HFFc6 (cell line): Measurements from ENCODE around the gene KSR2. TPM values are rescaled to one million over a fixed set of nuclear protein-coding genes. Genes with fewer than 3 reads are reported as not detected.
"Not testable (repeated sequence)": the region's sequence is repeated elsewhere in the genome, so short reads cannot be mapped to it uniquely, and the experiment has no call there.

Experiments
- DNase-seq: peaks from one replicate; pipeline ENCODE4 v3.0.0-alpha.2; 2018
- H3K27ac Mint-ChIP-seq: 2 replicates; pipeline ENCODE4 v1.8.0; 2020; ENCODE audit warnings: mild to moderate bottlenecking, mixed read lengths
- H3K27me3 Mint-ChIP-seq: 2 replicates; pipeline ENCODE4 v1.8.0; 2021; ENCODE audit warnings: mild to moderate bottlenecking, moderate library complexity, mixed read lengths; ENCODE audit not compliant: insufficient read depth
- H3K36me3 Mint-ChIP-seq: 2 replicates; pipeline ENCODE4 v1.8.0; 2021; ENCODE audit warnings: low read depth, mixed read lengths
- H3K4me1 Mint-ChIP-seq: 2 replicates; pipeline ENCODE4 v1.8.0; 2020; ENCODE audit warnings: low read depth, mixed read lengths
- H3K4me3 Mint-ChIP-seq: 2 replicates; pipeline ENCODE4 v1.8.0; 2020; ENCODE audit warnings: mild to moderate bottlenecking, moderate library complexity, mixed read lengths
- H3K9me3 Mint-ChIP-seq: 2 replicates; pipeline ENCODE4 v1.8.0; 2020; ENCODE audit warnings: mild to moderate bottlenecking, mixed read lengths
- total RNA-seq, 6 experiments: library from RNA; stranded (reverse); fragmentation: NEBNext Ultra II Directional; extraction: Animal tissue kit (Norgen Biotek cat#: 25700); gene quantifications; 2 replicates in 1 of 6; 3 replicates in 5 of 6; pipeline ENCODE4 v1.2.3, GENCODE V29; 2021
- TF ChIP-seq, protein P1 (sequence below): fragments of 200-600 bp; sonication (generic); IDR thresholded peaks from 2 replicates; pipeline ENCODE4 v1.5.0; 2021; ENCODE audit warnings: antibody characterized with exemption, mild to moderate bottlenecking

The KSR2 gene
- total RNA-seq, 6 experiments from 2014 or later: 0.09 to 0.22 (median 0.12) TPM; not detected in 2

DNA sequence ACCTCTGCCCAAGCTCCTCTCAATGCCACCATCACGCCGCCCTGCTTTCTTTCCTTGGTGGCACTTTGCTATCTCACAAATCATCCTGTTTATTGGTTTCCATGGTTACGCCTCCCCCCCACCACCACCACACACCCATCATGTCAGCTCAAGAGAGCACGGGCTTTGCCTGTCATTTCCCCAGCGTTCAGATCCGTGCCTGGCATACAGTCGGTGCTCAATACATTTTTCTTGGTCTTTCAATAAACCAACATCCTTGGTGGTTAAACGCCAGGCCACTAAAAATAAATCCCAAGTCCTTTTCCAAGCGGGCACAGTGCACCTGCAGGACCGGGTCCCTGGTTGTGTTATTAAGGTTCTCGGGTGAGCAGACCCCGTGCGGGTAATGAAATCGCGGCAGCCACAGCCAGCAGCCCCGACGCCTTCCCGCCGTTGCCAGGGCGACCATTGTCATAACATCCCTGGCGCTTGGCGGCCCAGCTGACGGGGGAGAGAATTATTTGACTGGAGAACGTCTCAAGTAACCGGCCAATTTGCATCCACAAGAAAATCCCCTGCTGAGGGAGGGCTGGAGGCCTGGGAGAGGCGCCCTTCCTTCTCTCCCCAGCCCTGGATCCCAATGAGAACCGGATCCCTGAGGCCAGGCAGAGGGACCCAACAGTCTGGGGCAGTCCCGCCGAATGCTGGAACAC lies 92.9 kb downstream of the KSR2 start:
- Mint-ChIP-seq H3K4me3 (no peak overlapping the region), H3K27me3 (peaks cover 4% of the 10 kb centered on the region; the same call in 1 of the 2 replicates), H3K36me3 (no peaks in the 10 kb centered on the region), H3K4me1 (peaks cover 6% of the 10 kb centered on the region; the same call in 1 of the 2 replicates), H3K9me3 (no peaks in the 10 kb centered on the region), H3K27ac (peak overlapping the region; percentile 57; the same call in 1 of the 2 replicates)
- no peak for DNase-seq
- TF ChIP-seq, protein P1, sequence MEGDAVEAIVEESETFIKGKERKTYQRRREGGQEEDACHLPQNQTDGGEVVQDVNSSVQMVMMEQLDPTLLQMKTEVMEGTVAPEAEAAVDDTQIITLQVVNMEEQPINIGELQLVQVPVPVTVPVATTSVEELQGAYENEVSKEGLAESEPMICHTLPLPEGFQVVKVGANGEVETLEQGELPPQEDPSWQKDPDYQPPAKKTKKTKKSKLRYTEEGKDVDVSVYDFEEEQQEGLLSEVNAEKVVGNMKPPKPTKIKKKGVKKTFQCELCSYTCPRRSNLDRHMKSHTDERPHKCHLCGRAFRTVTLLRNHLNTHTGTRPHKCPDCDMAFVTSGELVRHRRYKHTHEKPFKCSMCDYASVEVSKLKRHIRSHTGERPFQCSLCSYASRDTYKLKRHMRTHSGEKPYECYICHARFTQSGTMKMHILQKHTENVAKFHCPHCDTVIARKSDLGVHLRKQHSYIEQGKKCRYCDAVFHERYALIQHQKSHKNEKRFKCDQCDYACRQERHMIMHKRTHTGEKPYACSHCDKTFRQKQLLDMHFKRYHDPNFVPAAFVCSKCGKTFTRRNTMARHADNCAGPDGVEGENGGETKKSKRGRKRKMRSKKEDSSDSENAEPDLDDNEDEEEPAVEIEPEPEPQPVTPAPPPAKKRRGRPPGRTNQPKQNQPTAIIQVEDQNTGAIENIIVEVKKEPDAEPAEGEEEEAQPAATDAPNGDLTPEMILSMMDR: no peak

DNA sequence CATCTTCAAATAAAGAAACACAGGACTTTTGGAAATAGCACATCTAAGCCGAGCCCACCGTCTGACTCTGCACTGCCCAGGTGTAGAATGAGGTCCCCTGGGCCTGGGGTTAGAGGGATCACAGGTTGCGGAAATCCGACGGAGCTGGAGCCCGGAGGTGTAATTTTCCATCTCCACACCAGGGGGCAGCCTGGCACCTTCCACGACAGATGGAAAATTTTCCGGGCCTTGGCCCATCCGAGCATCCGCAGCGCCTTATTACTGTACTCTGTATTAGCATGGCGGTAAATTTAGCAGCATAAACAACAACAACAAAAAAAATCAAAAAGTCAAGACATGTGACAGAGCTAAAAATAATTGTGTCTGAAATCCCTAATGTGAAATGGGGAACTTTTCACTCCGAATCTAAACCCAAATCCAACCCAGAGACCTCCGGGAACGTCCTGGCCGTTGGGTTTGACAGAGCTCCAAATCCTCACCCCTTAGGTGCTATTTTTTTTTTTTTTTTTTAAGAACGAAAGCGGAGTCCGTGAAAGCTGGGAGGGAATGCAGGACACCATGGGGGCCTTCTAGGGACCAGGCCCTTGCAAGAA lies 93.9 kb downstream of the KSR2 start:
- no peak overlapping the region for H3K4me3 Mint-ChIP-seq
- peaks cover 6% of the 10 kb centered on the region for H3K27me3 Mint-ChIP-seq
- H3K36me3 Mint-ChIP-seq: no peaks in the 10 kb centered on the region
- no peaks in the 10 kb centered on the region for H3K9me3 Mint-ChIP-seq
- no peak overlapping the region for H3K27ac Mint-ChIP-seq
- peaks cover 6% of the 10 kb centered on the region; the same call in 1 of the 2 replicates for H3K4me1 Mint-ChIP-seq
- TF ChIP-seq, protein P1: peak; percentile 97
- DNase-seq: peak; percentile 40

DNA sequence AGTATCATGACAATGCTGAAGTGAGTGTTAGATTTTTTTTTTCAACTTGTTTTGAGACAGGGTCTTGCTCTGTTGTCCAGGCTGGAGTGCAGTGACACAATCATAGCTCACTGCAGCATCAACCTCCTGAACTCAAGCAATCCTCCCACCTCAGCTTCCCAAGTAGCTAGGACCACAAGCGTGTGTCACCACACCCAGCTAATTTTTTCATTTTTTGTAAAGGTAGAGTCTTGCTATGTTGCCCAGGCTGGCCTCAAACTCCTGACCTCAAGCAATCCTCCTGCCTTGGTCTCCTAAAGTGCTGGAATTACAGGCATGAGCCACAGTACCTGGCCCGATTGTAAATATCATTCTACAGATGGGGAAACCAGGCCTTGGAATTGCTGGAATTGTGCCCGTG lies 94.6 kb downstream of the KSR2 start:
- H3K9me3 Mint-ChIP-seq, H3K4me3 Mint-ChIP-seq, H3K27ac Mint-ChIP-seq, H3K36me3 Mint-ChIP-seq, H3K4me1 Mint-ChIP-seq, DNase-seq, H3K27me3 Mint-ChIP-seq: not testable (repeated sequence)

DNA sequence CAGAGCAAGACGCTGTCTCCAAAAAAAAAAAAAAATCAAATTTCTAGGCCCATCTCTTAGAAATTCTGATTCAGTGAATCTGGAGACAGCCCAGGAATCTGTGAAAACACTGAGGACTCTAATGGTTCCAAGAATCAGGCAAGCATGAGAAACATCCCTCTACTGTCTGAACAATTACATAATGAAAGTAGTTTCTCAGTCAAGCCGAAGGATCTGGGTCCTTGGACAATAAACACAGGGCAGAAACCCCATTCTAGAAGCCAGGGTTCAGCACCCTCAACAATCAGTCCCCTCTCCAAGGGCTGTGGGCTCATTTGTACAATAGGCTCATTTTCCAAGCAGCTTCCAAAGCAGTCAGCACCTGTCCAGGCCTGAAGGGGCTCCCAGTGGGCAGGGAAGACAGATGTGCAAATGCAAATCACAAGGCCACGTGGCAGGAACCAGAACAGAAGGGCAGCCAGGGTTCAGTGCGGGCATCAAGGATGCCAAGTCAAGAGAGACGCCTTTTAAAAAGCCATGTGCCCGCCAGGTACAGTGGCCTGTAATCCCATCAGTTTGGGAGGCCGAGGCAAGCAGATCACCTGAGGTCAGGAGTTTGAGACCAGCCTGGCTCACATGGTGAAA lies 96.1 kb downstream of the KSR2 start:
- DNase-seq: no peak
- TF ChIP-seq, protein P1: no peak
- Mint-ChIP-seq H3K9me3 (no peaks in the 10 kb centered on the region), H3K36me3 (no peaks in the 10 kb centered on the region), H3K27ac (no peak overlapping the region), H3K27me3 (peaks cover 4% of the 10 kb centered on the region), H3K4me1 (peaks cover 6% of the 10 kb centered on the region; the same call in 1 of the 2 replicates), H3K4me3 (no peak overlapping the region)

DNA sequence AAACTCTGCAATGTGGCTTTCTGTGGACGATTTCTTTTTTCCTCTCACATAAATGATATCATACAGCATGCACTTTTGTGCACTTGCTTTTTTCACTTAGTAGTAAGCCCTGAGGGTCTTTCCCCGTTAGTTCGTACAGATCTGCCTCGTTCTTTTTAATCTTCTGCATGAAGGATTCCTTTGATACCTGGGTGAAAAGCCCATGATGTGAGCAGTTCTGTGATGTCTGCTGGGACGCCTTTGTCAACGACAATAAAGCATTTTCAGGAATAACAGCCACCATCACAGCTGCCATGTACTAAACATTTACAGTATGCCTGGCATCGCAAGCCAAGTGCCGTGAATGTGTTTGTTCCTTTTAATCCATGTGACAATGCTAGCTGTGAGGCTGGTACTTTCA lies 99.2 kb downstream of the KSR2 start:
- H3K27me3 Mint-ChIP-seq: peaks cover 8% of the 10 kb centered on the region
- H3K4me1 Mint-ChIP-seq: no peaks in the 10 kb centered on the region
- no peak overlapping the region for H3K27ac Mint-ChIP-seq
- no peak overlapping the region for H3K4me3 Mint-ChIP-seq
- TF ChIP-seq, protein P1: no peak
- no peaks in the 10 kb centered on the region for H3K9me3 Mint-ChIP-seq
- H3K36me3 Mint-ChIP-seq: no peaks in the 10 kb centered on the region
- DNase-seq: no peak

DNA sequence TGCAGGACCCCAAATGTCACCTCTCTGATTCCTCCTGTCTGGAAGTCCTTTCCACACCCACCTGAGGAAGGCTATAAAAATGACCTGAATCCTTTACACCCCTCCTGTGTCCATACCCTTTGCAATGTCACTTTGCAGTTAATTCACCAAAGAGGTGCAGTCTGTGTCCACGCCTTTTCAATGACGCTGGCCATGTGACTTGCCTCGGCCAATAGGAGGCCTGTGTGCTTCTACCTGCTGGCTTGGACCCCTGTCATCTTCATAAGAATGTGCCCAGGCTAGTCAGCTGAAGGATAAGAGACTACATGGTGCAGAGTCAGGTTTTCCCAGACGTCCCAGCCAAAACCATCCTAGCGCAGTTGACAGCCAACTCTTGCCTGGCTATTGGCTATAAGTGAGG lies 101.4 kb downstream of the KSR2 start:
- DNase-seq: no peak
- Mint-ChIP-seq H3K4me1 (peaks cover 13% of the 10 kb centered on the region), H3K27me3 (peaks cover 13% of the 10 kb centered on the region), H3K4me3 (no peak overlapping the region), H3K9me3 (no peaks in the 10 kb centered on the region), H3K36me3 (no peaks in the 10 kb centered on the region), H3K27ac (no peak overlapping the region)
- TF ChIP-seq, protein P1: no peak
